PC-9 (cell line): ENCODE measurements around the gene RSPH1.

Experiments
- EZH2 ChIP-seq: fragments of 200-600 bp; sonication (generic); IDR thresholded peaks from 2 replicates; pipeline ENCODE4 v1.8.0; 2017; ENCODE audit warnings: antibody characterized with exemption, low read depth
- TF ChIP-seq, protein P1 (sequence below): fragments of 200-600 bp; sonication (generic); conservative IDR thresholded peaks from 2 replicates; pipeline ENCODE4 v1.6.1; 2017; ENCODE audit warnings: mixed run types, antibody characterized with exemption, mild to moderate bottlenecking, moderate library complexity

DNA sequence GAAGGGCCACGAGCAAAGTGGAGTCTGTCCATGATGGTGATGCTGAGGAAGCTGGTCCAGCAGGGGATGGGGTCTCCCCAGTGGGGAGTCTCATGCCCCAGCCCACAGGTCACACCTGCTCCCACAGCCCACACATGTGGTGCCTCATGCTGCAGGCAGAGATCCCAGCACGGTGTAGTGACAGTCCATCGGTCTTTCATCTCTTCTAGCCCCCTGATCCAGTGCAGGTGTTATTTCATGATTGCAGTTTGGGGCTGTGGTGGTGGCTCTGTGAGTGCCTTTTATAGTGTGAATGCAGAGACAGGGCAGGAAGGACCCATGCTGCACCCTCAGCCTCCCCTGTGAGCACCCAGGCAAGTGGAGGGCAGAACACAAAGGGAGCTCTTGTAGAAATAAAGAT, 47.3 kb downstream of the RSPH1 start:
- TF ChIP-seq, protein P1, sequence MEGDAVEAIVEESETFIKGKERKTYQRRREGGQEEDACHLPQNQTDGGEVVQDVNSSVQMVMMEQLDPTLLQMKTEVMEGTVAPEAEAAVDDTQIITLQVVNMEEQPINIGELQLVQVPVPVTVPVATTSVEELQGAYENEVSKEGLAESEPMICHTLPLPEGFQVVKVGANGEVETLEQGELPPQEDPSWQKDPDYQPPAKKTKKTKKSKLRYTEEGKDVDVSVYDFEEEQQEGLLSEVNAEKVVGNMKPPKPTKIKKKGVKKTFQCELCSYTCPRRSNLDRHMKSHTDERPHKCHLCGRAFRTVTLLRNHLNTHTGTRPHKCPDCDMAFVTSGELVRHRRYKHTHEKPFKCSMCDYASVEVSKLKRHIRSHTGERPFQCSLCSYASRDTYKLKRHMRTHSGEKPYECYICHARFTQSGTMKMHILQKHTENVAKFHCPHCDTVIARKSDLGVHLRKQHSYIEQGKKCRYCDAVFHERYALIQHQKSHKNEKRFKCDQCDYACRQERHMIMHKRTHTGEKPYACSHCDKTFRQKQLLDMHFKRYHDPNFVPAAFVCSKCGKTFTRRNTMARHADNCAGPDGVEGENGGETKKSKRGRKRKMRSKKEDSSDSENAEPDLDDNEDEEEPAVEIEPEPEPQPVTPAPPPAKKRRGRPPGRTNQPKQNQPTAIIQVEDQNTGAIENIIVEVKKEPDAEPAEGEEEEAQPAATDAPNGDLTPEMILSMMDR, result no peak
- TF ChIP-seq EZH2, result no peak
